NCI-H1417 treated with DMSO at 0.1 percent for 48 hours (cell line): ENCODE results near the gene SUPT3H.

ENCODE experiments used
- DNase-seq: peaks from one replicate; lab custom pipeline; 2025; lab: John Stamatoyannopoulos, UW

SUPT3H gene

DNA sequence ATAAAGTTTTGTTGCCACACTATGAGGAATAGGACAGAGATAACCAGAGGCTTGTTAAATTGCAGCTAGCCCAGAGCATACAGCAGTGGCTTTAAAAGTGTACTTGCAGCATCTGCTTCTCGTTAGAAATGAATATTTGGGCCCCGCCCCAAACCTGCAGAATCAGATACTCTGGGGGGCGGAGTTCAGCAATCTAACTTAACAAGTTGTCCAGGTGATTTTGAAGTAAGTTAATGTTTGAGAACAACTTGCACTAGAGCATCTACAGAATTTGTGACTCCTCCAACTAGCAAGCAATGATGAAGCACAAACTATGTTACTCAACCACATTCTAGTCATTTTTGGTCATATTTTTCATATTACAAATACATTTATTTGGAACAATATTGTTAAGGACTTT, 10.6 kb upstream of the SUPT3H start:
- DNase-seq: no peak

DNA sequence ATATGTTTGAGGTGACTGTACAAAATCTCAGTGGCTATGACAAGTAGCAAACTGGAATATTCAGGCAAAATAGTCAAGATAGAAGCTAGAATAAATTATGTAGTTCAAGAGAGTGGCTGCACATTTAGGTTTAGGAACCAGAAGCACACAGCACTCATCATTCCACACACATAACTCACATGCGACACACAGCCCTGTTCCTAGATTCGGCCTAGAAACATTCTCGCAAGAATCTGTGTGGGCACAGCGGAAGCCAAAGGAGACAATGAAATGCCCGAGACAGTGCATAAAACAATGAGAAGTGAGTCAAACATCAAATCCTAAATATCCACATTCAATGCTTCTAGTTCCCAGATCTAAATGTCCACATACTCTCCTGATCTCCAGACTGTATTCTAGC, 9.5 kb upstream of the SUPT3H start:
- no peak for DNase-seq

DNA sequence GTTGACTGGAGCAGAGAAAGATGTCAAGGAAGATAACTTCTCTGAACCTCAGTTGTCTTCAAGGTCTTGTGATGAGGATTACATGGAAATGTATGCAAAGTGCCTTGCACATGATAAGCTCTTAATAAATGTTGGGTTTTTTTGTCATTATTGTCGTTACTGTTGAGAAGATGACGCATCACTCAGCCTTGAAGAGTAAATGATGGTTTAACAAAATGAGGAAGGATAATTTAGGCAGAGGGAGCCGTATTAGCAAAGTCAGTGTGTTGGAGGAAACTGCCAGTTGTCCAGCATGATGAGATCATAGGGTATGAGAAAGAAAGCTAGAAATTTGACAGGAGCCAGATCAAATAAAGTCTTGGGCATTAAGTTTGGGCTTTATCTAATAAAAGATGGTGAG, 8.8 kb upstream of the SUPT3H start:
- DNase-seq: no peak

DNA sequence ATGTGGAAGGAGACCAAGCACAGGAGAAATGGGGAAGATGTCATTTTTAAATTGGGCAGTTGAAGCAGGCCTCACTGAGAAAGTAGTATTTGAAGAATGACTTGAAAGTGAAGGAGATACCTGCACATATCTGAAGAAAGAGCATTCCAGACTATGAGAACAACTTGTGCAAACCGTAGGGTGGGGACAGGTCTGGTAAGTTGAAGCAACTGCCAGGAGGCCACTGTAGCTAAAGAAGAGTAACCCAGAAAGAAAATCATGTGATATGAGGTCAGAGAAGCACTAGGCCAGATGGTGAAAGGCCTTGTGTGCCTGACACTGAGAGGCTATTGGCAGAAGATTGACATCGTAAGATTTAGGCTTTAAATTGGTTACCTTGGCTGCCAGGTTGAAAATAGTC, 4.7 kb upstream of the SUPT3H start:
- no peak for DNase-seq

DNA sequence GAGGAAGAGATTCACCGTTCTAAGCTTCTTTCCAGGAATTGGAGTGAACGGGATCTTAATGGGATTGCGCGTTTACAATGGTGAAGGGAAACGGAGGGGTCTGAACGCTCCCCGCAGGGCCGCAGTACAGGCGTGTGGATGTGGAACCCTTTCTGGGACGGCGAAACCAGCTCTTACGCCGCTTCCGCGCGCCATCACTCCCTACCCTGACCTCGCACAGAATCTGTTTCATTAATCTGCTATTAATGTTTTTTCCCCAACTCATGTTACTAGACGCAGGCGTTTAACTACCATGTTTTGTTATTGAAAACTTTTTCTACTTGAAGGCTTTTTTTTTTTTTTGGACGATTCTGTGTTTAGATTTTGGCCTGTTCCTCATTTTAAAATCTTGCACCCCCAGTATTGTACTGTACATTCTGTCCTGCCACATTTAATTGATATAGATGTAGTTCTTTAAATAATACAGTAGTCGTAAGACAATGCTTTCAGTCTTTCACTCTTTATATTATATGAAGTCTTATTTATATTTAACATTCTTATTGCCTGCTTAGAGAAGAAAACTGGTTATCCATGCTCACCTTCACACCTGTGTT, 696 bp upstream of the SUPT3H start:
- DNase-seq: peak; percentile 46

DNA sequence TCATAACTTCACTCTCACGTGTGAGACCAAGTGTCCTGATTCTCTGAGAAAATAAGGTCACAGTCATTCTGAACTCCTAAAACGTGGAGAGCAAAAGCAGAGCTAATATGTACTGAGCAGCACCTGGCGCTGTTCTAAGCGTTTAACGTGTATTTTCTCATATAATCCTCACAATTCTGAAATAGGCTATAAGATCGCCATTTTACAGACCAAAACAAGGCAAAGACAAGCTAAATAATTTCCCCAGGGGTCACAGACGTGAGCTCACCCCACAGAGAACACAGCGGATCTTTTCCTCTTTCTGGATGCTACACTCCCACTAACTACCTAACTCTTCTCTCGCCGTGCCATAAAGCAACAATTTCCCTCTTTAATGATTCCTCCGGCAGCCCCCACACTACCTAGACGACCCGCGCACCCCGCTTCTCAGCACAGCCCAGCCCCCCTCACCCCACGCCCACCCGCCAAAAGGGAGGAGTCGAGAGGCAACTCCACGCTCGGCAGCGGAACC, 636 bp downstream of the SUPT3H start:
- DNase-seq: peak; percentile 28

DNA sequence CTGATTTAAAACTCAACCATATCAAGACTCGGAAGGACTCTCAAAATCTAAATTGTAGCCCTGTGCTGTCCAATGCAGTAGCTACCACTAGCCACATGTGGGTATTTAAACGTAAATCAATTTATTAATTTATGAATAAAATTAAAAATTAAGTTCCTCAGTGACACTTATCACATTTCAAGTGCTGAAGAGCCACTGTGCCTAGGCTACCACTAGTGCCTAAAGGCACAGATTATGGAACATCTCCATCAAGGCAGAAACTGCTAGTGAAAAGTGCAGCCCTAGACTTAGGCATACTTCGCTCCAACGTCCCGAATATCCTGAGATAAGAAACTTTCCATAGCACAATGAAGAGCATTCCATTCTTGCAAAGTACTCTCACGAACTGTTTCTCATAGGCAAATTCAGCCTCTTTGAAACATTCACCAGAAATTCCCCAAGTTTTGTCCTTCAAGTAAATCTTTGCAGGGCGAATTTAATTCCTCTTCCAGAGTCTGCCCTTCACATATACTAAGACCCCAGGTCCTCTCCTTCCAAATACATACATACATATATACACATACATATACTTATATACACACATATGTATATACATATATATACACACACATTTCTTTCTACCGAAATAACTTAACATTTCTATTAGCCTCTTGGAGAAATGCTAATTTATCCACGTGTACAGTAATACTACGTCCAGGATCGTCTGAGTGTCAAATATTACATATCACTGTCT, 1.3 kb downstream of the SUPT3H start:
- no peak for DNase-seq

DNA sequence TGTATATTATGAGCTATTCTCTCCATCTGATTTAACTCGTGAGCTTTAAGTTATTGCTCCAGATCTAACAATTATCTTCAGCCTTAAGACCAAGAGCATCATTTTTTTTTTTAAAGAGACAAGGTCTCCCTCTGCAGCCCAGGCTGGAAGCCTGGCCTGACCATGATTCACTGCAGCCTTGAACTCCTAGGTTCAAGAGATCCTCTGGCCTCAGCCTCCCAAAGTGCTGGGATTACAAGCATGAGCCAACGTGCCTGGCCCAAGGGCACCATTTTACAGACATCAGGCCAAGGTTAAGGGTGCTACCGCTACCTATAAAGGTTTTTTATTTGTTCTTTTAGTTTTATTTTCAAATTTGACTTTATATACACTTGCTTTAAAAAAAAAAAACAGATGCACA, 2.3 kb downstream of the SUPT3H start:
- no peak for DNase-seq

DNA sequence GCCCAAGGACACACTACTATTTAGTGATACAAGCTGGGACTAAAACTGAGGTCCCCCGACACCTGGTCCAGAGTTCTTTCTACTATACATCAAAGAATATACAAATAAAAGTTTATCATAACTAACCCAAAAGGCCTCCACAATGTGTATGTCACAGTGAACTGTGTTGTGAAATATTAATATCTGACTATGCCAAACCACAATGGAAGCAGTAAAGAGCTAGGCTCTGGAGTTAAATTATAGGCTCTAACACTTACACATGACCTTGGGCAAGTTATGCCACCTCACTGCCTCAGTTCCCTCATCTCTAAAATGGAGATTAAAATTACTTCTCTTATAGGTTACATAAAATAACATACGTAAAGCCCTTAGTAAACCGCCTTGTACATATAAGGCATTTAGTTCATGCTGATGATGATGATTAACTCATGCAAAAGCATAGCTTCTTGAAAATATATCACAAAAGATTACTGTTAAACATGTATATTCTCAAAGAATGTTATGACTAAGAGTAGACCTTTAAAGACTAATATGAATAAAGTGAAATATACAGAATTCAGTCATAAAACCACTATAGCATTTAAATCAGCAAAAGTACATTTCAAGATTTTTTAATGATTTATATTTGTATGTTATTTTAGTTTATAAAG, 5.7 kb downstream of the SUPT3H start:
- no peak for DNase-seq

DNA sequence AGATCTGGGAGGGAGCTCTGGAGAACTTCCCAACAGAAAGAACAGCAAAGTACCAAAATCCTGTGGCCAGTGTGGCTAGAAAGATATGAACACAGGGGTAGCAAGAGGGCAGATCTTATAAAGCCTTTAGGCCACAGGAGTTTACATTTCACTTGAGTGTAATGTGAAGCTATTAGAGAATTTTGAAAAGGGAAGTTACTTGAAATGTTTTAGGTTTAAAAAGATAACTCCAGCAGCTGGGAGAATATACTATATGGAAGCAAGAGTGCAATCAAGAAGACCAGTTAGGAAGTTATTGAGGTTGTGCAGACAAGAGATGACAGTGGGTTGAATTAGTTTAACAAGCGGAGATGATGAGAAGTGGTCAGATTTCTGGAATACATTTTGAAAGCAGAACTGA, 7.9 kb downstream of the SUPT3H start:
- no peak for DNase-seq

DNA sequence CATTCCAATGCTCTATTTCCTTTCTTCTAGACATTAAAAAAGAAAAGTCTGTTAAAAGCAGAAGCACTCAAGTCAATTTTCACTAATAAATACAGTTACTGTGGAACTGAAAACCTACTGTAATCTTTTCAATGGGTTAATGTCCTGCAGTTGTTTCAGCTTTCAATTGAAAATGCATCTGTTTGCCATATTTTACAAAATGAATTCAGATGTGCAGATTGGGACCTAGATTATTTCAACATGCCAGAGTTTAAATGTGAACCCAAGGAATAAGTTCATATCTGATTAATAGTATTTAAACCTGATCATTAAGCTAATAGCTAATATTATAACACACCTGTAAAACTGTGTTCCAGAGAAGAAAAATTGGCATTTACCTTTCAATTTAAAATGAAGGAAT, 9.7 kb downstream of the SUPT3H start:
- DNase-seq: no peak

DNA sequence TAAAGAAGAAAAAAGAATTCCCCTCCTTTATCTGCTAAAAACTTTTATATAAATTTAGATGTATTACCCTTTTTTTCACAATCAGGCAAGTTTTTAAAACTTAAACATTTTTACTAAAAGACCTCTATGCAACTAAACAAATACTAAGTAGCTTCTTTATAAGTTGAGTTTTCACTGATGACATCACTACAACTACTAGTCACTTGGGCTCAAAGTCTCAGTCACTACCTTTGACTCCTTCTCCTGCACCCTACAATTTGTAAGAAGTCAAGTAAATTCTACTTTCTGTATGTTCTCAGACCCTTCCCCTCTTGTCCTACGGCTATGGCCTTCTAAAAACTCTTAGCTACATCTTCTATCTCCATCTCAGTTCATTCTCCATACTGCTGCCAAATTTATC, 11.2 kb downstream of the SUPT3H start:
- no peak for DNase-seq

DNA sequence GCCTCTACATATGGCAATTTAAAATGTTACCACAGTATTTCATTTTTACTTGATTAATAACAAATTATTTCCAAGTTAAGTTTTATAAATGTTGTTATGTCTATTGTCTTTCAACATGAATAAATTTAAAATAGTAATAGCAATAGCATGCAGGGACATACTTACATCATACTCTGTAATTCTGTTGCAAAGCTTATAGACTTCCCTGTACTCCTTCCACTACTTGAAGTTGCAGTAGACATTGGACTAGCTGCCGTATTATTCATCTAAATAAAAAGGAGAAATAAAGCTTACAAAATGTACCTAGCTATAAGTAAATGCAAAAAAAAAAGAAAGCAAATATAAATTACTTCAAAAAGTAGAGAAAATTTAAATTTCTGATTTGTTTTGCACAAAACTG, 12.7 kb downstream of the SUPT3H start:
- DNase-seq: no peak

DNA sequence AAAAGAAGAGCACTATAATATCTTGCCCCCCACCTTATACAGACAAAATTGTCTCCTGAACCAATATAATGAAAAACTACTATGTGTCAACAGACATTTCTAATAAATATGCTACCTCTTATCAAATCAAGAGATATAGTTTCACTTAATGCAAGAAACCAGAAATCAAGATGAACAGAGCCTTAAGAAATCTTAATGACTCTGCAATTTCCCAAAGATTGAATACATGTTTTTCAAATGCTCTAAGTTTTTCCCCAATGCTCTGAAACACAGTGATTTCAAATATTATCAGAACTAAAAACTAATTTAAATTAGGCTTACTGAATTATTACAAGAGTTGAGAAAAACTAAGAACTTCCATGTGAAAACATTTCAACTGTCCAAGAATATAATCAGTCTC, 13.3 kb downstream of the SUPT3H start:
- no peak for DNase-seq

DNA sequence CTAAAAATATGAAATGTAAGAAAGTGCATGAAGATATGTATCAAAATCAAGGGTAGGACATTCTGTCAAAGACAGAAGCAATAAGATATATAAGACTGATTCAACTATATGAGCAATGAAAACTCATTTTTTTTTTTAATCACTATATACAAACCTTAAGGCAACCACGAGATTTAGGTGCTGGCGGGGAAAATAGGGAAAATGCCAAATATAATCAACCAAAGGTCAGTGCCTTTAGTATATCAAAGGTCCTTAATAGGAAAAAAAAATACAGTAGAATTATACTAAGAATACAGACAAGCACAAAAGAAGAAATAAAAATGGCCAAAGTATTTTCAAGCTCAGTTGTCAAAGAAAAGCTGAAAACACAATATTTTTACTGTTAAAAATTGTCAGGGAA, 24.1 kb downstream of the SUPT3H start:
- DNase-seq: no peak

DNA sequence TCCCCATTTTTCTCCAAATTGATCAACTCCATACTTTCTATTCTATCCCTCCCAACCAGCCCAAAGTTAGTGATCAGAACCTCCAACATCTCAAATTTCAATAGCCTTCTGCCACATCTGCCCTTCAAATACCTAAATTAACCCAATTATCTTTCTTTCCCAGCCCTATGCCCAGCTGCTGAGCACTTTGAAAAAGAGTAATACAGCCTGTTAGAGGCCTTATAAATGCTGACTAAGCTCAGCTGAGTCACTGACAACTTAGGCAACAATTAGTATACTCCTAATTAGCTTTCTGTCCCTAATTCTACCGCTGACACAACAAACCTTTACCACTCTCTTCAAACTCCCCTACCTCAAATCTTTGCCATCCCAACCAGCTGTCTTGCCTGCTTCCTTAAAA, 26.1 kb downstream of the SUPT3H start:
- DNase-seq: no peak

DNA sequence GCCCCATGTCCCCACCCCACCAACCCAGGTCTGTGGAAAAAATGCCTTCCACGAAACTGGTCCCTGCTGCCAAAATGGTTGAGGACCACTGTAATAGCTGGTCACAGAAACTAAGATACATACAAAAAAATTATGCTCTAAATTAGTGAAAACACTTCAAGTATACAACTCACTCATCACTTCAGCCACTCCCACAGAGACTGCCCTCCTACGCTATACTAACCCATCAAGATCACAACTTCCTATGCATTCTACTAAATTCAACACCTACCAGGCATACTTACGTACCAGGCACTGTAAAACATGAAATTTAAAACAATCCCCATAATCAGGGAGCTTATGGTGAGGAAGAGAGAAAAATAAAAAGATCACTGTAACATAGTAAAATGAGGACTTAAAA, 26.7 kb downstream of the SUPT3H start:
- DNase-seq: no peak

DNA sequence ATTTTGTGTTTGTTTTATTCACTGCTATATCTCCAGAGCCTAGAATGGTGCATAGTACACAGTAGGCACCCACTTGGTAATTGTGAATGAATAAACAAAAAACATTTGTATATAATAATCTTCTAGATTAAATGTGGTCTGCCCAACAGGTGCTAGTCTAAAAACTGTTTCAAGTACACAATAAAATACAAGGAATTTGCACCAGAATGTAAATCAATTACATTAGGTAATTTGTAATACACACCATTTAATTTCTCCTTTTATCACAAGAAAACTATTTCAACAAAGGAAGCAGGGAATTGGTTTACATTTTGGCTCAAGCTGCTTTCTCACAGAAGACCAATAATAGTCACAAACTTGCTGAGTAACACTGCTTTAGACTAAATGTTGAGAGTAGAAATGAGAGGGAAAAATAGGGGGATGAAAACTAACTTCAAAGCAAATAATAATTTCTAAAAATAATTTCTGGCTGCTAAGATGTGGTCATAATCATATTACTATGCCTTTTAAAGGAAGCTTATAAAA, 27.5 kb downstream of the SUPT3H start:
- no peak for DNase-seq

DNA sequence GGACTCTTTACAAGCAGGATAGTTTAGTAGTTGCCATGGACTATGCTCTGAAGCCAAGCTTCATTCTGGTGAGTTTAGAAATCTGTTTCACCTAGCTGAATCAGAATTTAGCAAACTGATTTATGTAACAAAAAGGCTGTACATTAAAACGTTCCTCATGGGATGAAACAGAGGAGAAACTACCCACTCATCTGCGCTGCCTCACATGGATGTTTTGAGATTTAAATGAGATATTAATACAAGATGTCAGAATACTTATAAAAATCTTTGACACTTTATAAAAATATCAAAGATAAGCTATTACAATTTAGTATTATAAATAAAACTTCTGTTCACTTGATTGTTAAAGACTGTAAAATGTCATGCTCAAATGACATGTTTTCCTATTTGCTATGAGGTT, 32.8 kb downstream of the SUPT3H start:
- no peak for DNase-seq

DNA sequence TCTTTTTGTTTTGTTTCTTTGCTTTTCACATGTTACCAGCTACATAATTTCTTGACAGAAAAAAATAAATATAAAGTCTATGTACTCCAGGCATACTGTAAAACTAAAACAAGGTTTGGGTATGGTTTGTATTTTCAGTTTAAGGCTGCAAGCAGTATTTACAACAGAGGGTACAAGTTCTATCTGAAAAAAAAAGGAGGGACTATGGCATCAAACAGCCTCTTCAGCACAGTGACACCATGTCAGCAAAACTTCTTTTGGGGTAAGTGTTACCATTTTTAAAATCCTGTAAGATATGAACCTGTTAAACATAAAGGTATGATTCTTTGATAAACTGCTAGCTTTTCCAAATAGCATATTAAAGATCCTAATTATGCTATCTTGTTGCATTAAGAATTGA, 49.2 kb downstream of the SUPT3H start:
- no peak for DNase-seq

DNA sequence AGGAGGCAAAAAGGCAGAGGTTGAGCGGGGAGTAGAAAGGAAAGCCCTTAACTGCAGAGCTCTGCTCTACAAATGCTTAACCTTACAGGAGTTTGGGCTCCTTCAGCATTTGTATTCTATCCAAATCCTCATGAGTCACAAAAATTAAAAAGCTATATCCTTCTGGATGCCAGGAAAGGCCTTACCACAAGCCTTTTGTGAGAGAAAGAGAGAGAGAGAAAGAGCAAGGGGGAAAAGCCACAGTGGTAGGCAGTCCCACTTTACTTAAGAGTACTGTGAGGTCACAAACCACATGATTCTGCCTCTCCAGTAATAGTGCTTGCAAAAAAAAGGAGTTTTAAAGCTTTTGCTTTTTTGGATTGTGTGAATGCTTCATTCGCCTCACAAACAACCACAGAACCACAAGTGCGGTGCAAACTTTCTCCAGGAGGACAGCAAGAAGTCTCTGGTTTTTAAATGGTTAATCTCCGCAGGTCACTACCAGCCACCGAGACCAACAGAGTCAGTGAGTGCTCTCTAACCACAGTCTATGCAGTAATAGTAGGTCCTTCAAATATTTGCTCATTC, 49.7 kb downstream of the SUPT3H start, which contains the start of gene RUNX2:
TSS of gene RUNX2 (plus strand) at position 375 of the 567 bp plus-strand sequence. CDS start 397 bp downstream, outside the sequence.
- no peak for DNase-seq

DNA sequence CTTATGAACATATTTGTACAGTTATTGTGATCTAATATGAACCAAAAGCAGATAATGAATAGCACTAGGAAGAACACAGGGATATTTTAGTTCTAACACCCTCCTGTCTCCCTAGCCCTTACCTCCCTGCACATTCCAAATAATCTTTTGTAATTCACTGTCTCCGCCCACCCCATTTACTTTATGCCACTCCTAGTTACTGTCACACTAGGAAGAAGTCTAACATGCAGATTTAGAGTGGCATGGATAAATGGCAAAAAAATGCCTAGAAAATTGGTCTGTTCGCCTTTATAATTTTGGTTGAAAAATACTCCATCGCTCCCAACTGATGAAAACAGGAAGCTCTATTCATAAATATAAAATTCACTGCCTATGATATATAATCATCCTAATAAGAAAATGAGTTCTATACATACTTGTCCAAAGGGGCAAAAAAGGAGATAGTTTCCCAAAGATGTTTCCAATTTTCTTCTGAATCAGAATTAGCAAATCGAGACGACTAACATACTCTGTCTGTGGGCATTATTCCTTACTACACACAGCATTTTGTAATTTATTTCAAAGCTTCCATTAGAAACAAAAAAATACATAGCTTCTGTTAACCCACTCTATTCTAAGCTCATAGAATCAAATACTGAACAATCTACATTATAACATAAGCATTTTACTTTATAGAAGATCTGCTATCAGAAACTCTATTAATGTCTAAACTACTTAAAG, 50.9 kb downstream of the SUPT3H start:
- no peak for DNase-seq
